ENCODE results near the gene PLSCR1. TPM values are rescaled to one million over a fixed set of nuclear protein-coding genes. Genes with fewer than 3 reads are reported as not detected.

Gene PLSCR1
- total and polyA plus RNA-seq, 9 of the 15 experiments (the other 6 are each of a cell fraction or from before 2014, with no cell fraction given) = 40.6 to 122 (median 69.1) TPM

DNA sequence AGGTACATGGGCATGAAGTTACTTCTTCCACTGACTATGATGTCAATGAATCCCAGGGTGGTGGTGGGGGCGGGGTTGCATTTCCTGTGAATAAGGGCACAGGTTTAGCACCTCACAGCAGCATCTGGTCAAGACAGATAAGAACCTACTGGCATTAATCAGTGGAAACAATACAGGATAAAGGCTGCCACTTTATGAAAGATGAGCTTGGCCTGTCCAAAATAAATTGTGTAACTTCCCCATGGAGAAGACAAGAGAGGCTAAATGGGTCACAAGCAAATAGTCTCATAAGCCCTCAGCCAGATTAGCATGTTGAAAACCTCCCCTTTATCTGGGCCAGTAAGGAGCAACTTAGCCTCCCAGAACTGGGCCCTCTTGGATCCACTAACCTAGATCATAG is 47.7 kb downstream of the PLSCR1 start (continued):
- TF ChIP-seq ATF1 (CRISPR knock-in tag; IDR thresholded peaks at IDR 0.05) (no peak), ATF1 (tag; IDR thresholded peaks at IDR 0.05) (peak; percentile 43; the same call in 1 of the 2 replicates), TEAD4 (IDR thresholded peaks at IDR 0.05; ENCODE audit: low read length) (peak; percentile 97), TEAD4 (CRISPR knock-in tag; IDR thresholded peaks at IDR 0.05; ENCODE audit: borderline replicate concordance) (no peak), OTX1 (CRISPR knock-in tag; IDR thresholded peaks at IDR 0.05) (no peak), CREBBP (IDR thresholded peaks at IDR 0.05; ENCODE audit: low read depth, low read length) (no peak), FOXM1 (IDR thresholded peaks at IDR 0.05; ENCODE audit: low read depth) (peak; percentile 75), FOXM1 (CRISPR knock-in tag; IDR thresholded peaks at IDR 0.05; ENCODE audit: low read depth) (no peak), ZNF23 (CRISPR knock-in tag; IDR thresholded peaks at IDR 0.05) (no peak), RBM25 (IDR thresholded peaks at IDR 0.05; ENCODE audit: low read depth, low read length, severe bottlenecking) (no peak), SMAD1 (IDR thresholded peaks at IDR 0.05; ENCODE audit: low read depth, low read length, partially characterized antibody) (peak; percentile 79), RCOR1 (IDR thresholded peaks at IDR 0.05; ENCODE audit: borderline replicate concordance in 1 of 2, low read depth in 2 of 2, low read length in 2 of 2) (peak in 1 of 2 experiments; percentile 90; a peak in 2 of 4 replicates), CTBP1 (IDR thresholded peaks at IDR 0.05; ENCODE audit: borderline replicate concordance) (peak; percentile 86), ZNF408 (CRISPR knock-in tag; IDR thresholded peaks at IDR 0.05; ENCODE audit: low read depth) (no peak), NFXL1 (CRISPR knock-in tag; IDR thresholded peaks at IDR 0.05) (no peak), KLF16 (IDR thresholded peaks at IDR 0.05) (peak; percentile 91), STAT5A (IDR thresholded peaks at IDR 0.05; ENCODE audit: borderline replicate concordance, low read length) (peak; percentile 84), MECOM (CRISPR knock-in tag; IDR thresholded peaks at IDR 0.05) (peak; percentile 96), ZNF717 (CRISPR knock-in tag; IDR thresholded peaks at IDR 0.05) (no peak), ELF4 (CRISPR knock-in tag; IDR thresholded peaks at IDR 0.05) (0 out of 2 replicates have a peak, but pooled peaks have one; percentile 13), TAF7 (tag; IDR thresholded peaks at IDR 0.05) (no peak), EP300 (IDR thresholded peaks at IDR 0.05; ENCODE audit: low read length) (peak; percentile 95), STAG1 (CRISPR knock-in tag; IDR thresholded peaks at IDR 0.05; ENCODE audit: borderline replicate concordance) (no peak), ETV5 (CRISPR knock-in tag; IDR thresholded peaks at IDR 0.05; ENCODE audit: low read depth) (no peak; the same call in 1 of the 2 replicates), KAT8 (IDR thresholded peaks at IDR 0.05; ENCODE audit: low read depth) (no peak), MEF2A (IDR thresholded peaks at IDR 0.05; ENCODE audit: control insufficient read depth, low read depth, low read length) (0 out of 2 replicates have a peak, but pooled peaks have one; percentile 30)
- TF ChIP-seq, protein P1, sequence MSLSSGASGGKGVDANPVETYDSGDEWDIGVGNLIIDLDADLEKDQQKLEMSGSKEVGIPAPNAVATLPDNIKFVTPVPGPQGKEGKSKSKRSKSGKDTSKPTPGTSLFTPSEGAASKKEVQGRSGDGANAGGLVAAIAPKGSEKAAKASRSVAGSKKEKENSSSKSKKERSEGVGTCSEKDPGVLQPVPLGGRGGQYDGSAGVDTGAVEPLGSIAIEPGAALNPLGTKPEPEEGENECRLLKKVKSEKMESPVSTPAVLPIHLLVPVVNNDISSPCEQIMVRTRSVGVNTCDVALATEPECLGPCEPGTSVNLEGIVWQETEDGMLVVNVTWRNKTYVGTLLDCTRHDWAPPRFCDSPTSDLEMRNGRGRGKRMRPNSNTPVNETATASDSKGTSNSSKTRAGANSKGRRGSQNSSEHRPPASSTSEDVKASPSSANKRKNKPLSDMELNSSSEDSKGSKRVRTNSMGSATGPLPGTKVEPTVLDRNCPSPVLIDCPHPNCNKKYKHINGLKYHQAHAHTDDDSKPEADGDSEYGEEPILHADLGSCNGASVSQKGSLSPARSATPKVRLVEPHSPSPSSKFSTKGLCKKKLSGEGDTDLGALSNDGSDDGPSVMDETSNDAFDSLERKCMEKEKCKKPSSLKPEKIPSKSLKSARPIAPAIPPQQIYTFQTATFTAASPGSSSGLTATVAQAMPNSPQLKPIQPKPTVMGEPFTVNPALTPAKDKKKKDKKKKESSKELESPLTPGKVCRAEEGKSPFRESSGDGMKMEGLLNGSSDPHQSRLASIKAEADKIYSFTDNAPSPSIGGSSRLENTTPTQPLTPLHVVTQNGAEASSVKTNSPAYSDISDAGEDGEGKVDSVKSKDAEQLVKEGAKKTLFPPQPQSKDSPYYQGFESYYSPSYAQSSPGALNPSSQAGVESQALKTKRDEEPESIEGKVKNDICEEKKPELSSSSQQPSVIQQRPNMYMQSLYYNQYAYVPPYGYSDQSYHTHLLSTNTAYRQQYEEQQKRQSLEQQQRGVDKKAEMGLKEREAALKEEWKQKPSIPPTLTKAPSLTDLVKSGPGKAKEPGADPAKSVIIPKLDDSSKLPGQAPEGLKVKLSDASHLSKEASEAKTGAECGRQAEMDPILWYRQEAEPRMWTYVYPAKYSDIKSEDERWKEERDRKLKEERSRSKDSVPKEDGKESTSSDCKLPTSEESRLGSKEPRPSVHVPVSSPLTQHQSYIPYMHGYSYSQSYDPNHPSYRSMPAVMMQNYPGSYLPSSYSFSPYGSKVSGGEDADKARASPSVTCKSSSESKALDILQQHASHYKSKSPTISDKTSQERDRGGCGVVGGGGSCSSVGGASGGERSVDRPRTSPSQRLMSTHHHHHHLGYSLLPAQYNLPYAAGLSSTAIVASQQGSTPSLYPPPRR (CRISPR knock-in tag; IDR thresholded peaks at IDR 0.05; ENCODE audit: borderline replicate concordance) = no peak
- TF ChIP-seq, protein P2, sequence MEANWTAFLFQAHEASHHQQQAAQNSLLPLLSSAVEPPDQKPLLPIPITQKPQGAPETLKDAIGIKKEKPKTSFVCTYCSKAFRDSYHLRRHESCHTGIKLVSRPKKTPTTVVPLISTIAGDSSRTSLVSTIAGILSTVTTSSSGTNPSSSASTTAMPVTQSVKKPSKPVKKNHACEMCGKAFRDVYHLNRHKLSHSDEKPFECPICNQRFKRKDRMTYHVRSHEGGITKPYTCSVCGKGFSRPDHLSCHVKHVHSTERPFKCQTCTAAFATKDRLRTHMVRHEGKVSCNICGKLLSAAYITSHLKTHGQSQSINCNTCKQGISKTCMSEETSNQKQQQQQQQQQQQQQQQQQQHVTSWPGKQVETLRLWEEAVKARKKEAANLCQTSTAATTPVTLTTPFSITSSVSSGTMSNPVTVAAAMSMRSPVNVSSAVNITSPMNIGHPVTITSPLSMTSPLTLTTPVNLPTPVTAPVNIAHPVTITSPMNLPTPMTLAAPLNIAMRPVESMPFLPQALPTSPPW (CRISPR knock-in tag; IDR thresholded peaks at IDR 0.05) = peak; percentile 68

Measured in K562 (cell line).